Endodermal cell (in vitro differentiated cells): Measurements from ENCODE around the gene IGHMBP2. TPM values are rescaled to one million over a fixed set of nuclear protein-coding genes. Genes with fewer than 3 reads are reported as not detected.

Source experiments
- DNase-seq: peaks from one replicate; pipeline ENCODE4 v3.0.0-alpha.2; 2017
- H3K27ac ChIP-seq: 2 replicates; pipeline ENCODE4 v1.5.1; 2013; ENCODE audit warnings: mild to moderate bottlenecking, low read depth, low read length, moderate library complexity
- H3K27me3 ChIP-seq: 2 replicates; pipeline ENCODE4 v1.6.1; 2013; ENCODE audit warnings: mild to moderate bottlenecking, low read length, moderate library complexity; ENCODE audit not compliant: insufficient read depth, control insufficient read depth, poor library complexity, severe bottlenecking
- H3K36me3 ChIP-seq: 2 replicates; pipeline ENCODE4 v1.7.0; 2013; ENCODE audit warnings: mild to moderate bottlenecking, low read length, moderate library complexity; ENCODE audit not compliant: control insufficient read depth, insufficient read depth
- H3K4me1 ChIP-seq: one replicate; pipeline ENCODE4 v1.7.0; 2013; ENCODE audit warnings: low read length; ENCODE audit not compliant: control insufficient read depth, insufficient read depth
- H3K4me3 ChIP-seq: 2 replicates; pipeline ENCODE4 v1.5.1; 2013; ENCODE audit warnings: mild to moderate bottlenecking, low read length, moderate library complexity
- H3K9ac ChIP-seq: 2 replicates; pipeline ENCODE4 v1.6.1; 2013; ENCODE audit warnings: mild to moderate bottlenecking, low read length, moderate library complexity; ENCODE audit not compliant: poor library complexity, severe bottlenecking; ENCODE audit errors: extremely low read depth
- H3K9me3 ChIP-seq: 2 replicates; pipeline ENCODE4 v1.6.1; 2013; ENCODE audit warnings: mild to moderate bottlenecking, low read length, moderate library complexity; ENCODE audit not compliant: control insufficient read depth
- H3K27ac Mint-ChIP-seq: 2 replicates; pipeline ENCODE4 v1.8.0; 2020; ENCODE audit warnings: mixed read lengths
- H3K27me3 Mint-ChIP-seq: 2 replicates; pipeline ENCODE4 v1.8.0; 2021; ENCODE audit warnings: mild to moderate bottlenecking, mixed read lengths; ENCODE audit not compliant: insufficient read depth
- H3K36me3 Mint-ChIP-seq: 2 replicates; pipeline ENCODE4 v1.8.0; 2020; ENCODE audit warnings: low read depth, mixed read lengths
- H3K4me1 Mint-ChIP-seq: 2 replicates; pipeline ENCODE4 v1.8.0; 2020; ENCODE audit warnings: mixed read lengths
- H3K4me3 Mint-ChIP-seq: 2 replicates; pipeline ENCODE4 v1.8.0; 2020; ENCODE audit warnings: mild to moderate bottlenecking, moderate library complexity, mixed read lengths
- H3K9me3 Mint-ChIP-seq: 2 replicates; pipeline ENCODE4 v1.8.0; 2020; ENCODE audit warnings: mild to moderate bottlenecking, mixed read lengths
- CTCF ChIP-seq: fragments of 200-600 bp; sonication (generic); conservative IDR thresholded peaks from 2 replicates; pipeline ENCODE4 v1.5.0; 2021; ENCODE audit warnings: antibody characterized with exemption, mild to moderate bottlenecking
- WGBS, 2 experiments: methylation state at CpG; one replicate each; pipeline versions ENCODE4 v1.1.5 to v1.1.7; 2013; ENCODE audit warnings: missing lambda C conversion rate in 2 of 2, mixed read lengths in 1 of 2; ENCODE audit not compliant: insufficient coverage in 1 of 2, insufficient read length in 1 of 2; 5-methylcytosine and 5-hydroxymethylcytosine counted together
- total RNA-seq, 2 donors: library from RNA; stranded (reverse); fragmentation: NEBNext Ultra II Directional in 1 of 2; extraction: Animal tissue kit (Norgen Biotek cat#: 25700) in 1 of 2; gene quantifications; 2 replicates in 1 of 2; 3 replicates in 1 of 2; pipeline ENCODE4 v1.2.1, GENCODE V29; 2021

IGHMBP2 gene
- total RNA-seq, 2 donors from 2014 or later, result 23.9 to 28.3 TPM

GRCh38 chr11:68946416-68947090 is 42.9 kb downstream of the IGHMBP2 start:
- no peak overlapping the region for H3K4me3 ChIP-seq
- H3K9me3 Mint-ChIP-seq, result no peaks in the 10 kb centered on the region
- WGBS, 2 experiments, result 89 to 91% methylated on average over 11 to 18 of the region's 18 CpGs
- peak overlapping the region; percentile 58 for H3K27ac Mint-ChIP-seq
- H3K27ac ChIP-seq, result no peak overlapping the region
- H3K4me3 Mint-ChIP-seq, result no peak overlapping the region
- H3K4me1 ChIP-seq, result no peaks in the 10 kb centered on the region
- H3K27me3 ChIP-seq, result no peaks in the 10 kb centered on the region
- H3K9me3 ChIP-seq, result no peaks in the 10 kb centered on the region
- no peaks in the 10 kb centered on the region for H3K36me3 ChIP-seq
- H3K36me3 Mint-ChIP-seq, result no peaks in the 10 kb centered on the region
- peaks cover 14% of the 10 kb centered on the region for H3K4me1 Mint-ChIP-seq
- peaks cover 5% of the 10 kb centered on the region for H3K27me3 Mint-ChIP-seq
- H3K9ac ChIP-seq, result no peak overlapping the region
- DNase-seq, result no peak
- no peak for TF ChIP-seq CTCF

GRCh38 chr11:68947151-68947550 is 43.5 kb downstream of the IGHMBP2 start:
- Histone ChIP-seq H3K27ac (no peak overlapping the region), H3K4me3 (no peak overlapping the region), H3K9ac (no peak overlapping the region), H3K36me3 (no peaks in the 10 kb centered on the region), H3K27me3 (no peaks in the 10 kb centered on the region), H3K4me1 (no peaks in the 10 kb centered on the region), H3K9me3 (no peaks in the 10 kb centered on the region)
- H3K4me3 Mint-ChIP-seq, result no peak overlapping the region
- WGBS, 2 experiments, result 79 to 86% methylated on average over 7 to 11 of the region's 11 CpGs
- no peak for DNase-seq
- H3K9me3 Mint-ChIP-seq, result no peaks in the 10 kb centered on the region
- no peaks in the 10 kb centered on the region for H3K36me3 Mint-ChIP-seq
- TF ChIP-seq CTCF, result no peak
- H3K27me3 Mint-ChIP-seq, result peaks cover 5% of the 10 kb centered on the region
- peak overlapping the region; percentile 58 for H3K27ac Mint-ChIP-seq
- H3K4me1 Mint-ChIP-seq, result peaks cover 14% of the 10 kb centered on the region

- no peak overlapping the region for H3K27ac Mint-ChIP-seq
- TF ChIP-seq CTCF, result no peak
- H3K4me3 ChIP-seq, result no peak overlapping the region
- DNase-seq, result no peak
- 71 to 88% methylated on average over 1 to 2 of the region's 2 CpGs for WGBS, 2 experiments
- no peak overlapping the region for H3K4me3 Mint-ChIP-seq
- H3K9me3 ChIP-seq, result no peaks in the 10 kb centered on the region
- H3K9ac ChIP-seq, result no peak overlapping the region
- H3K27me3 Mint-ChIP-seq, result peaks cover 5% of the 10 kb centered on the region
- H3K36me3 ChIP-seq, result no peaks in the 10 kb centered on the region
- no peaks in the 10 kb centered on the region for H3K27me3 ChIP-seq
- H3K4me1 ChIP-seq, result no peaks in the 10 kb centered on the region
- H3K4me1 Mint-ChIP-seq, result peaks cover 14% of the 10 kb centered on the region
- H3K27ac ChIP-seq, result no peak overlapping the region
- no peaks in the 10 kb centered on the region for H3K36me3 Mint-ChIP-seq
- H3K9me3 Mint-ChIP-seq, result no peaks in the 10 kb centered on the region
These were observed 44.8 kb downstream of the IGHMBP2 start for GRCh38 chr11:68948496-68948895.
